HG02759 (cell line): Measurements from ENCODE around the gene MRPL17.

ENCODE experiments used
- ATAC-seq: cut with Tn5 transposase; IDR thresholded peaks from one replicate; pipeline ENCODE4 v1.9.1; 2021; ENCODE audit warnings: mild to moderate bottlenecking, moderate library complexity; ENCODE audit not compliant: unreplicated experiment

MRPL17 gene

DNA sequence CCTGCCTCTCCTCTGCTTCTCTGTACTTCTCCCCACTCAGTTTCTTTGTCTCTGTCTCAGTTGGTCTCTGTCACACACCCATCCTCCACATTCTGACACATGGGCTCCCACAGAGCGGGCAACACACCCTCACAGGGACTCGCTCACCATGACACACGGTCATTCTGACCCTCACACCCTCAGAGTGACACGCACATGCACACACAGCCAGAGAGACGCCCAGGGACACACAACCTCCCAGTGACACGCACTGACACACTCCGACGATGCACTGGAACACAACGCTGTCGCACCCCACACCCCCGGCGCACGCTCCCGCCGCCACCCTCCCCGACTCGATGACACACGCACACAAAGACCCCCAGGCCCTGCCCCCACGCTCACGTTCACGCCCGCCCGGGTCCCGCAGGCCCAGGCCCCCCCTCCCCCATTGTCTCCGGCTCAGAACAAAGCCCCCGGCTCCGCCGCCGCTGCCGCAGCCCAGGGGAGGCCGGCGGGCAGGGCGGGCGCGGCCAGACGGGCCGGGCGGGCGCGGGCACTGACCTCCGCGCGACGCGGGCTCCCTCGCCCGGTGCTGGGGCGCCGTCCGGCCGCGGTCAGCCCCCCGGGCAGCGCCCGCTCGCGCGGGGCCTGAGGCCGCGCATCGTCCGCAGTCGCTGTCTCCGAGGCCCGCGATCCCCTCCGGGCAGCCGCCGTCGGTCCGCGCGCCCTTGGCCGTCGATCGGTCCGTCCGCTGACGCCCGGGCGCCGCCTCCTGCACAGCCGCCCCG is 27.9 kb downstream of the MRPL17 start:
- ATAC-seq, result no peak

- ATAC-seq, result no peak
Observed at GRCh38 chr11:6654281-6655019, 28.7 kb downstream of the MRPL17 start.

- ATAC-seq, result no peak
Observed at GRCh38 chr11:6653656-6654055, 29.5 kb downstream of the MRPL17 start.

DNA sequence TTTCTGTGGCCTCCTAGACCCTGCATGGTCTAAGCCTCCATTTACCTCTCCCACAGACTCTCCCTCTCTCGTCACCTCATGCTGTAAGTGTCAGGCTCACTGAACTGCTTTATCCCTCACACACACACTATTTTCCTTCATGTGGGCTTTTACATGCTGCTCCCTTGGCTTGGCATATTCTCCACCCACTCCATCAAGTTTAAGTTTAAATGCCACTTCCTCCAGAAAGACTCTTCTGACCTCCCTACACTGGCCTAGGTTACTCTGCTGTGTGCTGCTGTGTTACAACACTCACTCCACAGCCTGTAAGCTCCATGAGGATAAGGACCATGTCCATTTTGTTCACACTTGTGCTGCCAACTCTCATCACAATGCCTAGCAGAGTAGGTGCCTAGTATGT is 30.0 kb downstream of the MRPL17 start:
- ATAC-seq, result no peak

DNA sequence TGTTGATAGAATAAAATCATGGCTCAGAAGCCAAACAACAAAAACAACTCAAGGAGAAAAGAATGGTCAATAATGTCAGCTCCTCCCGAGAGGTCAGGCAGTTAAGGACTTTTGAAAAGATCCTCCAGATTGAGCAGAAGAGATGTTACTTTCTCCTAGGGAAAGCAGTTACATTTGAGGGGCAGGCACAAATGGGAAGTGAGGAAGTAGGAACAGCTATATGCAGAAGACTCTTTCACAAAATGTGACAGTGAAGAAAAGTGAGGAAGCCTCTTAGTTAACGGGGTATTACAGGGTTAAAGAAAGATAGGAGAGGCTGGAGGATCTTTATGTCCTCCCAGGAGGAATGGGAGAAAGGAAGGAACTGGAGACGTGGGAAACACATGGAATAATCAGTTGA is 31.0 kb downstream of the MRPL17 start:
- no peak for ATAC-seq

DNA sequence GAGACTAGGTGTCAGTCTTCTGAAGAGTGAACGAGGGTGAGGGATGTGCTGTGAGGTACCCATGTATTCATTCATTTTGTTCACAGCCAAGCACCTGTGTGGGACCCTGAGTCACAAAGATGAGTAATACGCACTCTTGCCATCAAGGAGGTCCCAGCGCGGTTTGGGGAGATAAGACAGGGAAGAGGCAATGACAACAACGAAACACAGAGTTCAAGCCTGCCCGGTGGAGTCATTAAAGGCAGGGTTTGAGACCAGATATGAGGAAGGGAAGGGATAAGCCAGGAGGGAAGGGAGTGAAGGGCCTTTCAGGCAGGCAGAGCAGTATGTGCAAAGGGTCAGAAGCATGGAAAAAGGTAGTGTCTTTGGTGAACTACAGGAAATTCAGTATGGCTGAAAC is 32.2 kb downstream of the MRPL17 start:
- no peak for ATAC-seq

GRCh38 chr11:6650104-6650503 is 33.0 kb downstream of the MRPL17 start:
- no peak for ATAC-seq

DNA sequence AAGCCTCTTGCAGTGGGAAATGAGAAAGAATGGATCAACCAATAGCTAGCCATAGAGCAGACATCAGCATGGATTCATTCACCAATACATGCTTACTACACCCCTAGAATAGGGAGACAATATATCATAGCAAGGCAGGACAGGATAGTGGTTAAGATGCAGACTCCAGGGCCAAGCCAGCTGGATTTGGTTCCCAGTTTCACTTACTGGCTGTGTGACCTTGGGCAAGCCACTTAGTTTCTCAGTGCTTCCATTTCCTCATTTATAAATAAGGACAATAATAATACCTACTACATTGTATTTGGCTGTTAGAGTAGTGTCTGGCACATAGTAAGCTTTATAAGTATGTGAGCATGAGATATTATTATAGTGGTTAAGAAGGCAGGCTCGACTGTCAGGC is 34.6 kb downstream of the MRPL17 start:
- no peak for ATAC-seq

- no peak for ATAC-seq
Observed at GRCh38 chr11:6647836-6648235, 35.3 kb downstream of the MRPL17 start.

DNA sequence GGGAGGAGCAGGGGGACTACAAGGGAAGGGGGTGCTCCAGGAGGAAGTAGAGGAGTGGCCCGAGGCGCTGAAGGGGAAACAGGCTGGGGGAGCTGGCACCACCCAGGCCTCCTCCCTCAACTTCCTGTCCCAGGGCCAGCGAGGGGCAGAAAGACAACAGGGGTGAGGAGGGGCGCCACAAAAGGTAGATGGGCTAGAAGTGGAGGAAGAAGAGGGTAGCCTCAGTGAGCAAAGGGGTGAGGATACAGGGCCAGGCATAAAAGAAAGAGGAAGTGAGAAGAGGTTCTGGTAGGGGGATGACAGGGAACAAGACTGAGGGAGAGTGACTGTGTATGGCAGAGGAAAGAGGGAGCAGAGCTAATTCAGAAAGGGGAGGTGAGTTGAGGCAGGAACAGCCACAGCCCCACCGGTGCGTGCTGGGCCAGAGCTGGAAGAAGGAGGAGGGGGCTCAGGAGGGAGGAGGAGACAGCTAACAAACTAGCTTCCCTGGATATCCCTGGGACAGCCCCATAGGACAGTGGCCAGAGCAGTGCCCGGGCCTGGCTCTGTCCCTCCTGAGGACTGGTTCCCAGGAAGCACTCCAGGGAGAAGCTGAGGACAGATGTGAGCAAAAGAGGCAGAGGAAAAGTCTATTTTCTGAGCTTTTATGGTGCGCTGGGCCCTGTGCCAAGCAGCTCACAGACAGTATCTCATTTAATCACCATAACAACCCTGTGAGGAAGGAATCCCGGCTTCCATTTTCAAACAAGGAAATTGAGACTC is 36.0 kb downstream of the MRPL17 start:
- peak; percentile 92 for ATAC-seq

- ATAC-seq, result no peak
Observed at GRCh38 chr11:6646576-6646917, 36.6 kb downstream of the MRPL17 start.

DNA sequence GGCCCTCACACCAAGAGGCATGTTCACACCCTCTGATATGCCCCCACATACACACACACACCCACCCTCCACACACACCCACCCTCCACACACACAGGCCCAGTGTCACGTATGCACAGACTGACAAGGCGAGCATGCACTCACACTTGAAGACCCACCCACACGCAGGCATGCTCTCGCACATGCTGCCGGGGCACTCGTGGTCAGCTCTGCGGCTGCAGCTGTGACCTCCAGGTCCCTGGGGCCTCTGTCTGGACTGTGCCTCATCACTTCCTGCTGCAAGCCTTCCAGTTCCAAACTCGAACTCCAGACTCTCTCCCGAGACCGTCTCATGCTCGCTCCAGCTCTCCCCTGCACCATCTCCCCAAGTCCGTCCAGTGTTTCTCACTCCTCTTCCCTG is 37.1 kb downstream of the MRPL17 start:
- ATAC-seq, result no peak

GRCh38 chr11:6642957-6643356 is 40.2 kb downstream of the MRPL17 start:
- no peak for ATAC-seq

GRCh38 chr11:6640985-6641701 is 42.0 kb downstream of the MRPL17 start:
- ATAC-seq, result no peak

DNA sequence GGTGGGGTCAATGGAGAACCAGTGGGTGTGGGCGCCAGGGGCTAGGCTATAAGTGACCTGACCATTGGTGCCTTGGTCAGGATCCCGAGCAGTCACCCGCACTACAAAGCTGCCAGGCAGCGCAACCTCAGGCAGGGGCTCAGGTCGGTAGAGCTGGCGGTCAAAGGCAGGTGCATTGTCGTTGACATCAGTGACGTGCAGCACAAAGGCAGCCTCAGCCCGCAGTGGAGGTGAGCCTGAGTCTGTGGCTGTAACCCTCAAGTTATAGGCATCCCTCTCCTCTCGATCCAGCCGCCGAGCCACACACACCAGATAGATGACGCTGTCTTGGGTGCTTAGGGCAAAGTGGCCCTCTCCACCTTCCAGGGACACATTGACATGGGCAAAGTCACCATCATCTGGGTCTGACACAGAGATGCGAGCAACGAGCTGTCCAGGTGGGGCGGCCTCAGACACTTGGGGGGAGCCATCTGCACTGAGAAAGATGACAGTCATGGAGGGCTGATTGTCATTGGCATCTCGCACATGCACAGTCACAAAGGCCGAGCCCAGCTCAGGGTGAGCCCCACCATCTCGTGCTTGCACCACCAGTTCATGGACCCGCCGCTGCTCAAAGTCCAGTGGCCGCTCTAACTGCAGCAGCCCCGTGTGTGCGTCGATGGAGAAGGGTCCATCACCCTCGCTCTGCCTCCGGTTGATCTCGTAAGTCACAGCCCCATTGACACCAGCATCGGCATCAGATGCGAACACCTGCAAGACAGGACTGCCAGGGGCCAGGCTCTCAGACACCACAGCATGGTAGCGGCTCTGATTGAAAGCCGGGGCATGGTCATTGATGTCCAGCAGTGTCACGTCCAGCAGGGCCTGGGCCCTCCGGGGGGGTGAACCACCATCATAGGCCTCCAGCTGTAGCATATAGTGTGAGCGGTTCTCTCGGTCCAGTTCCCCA is 42.8 kb downstream of the MRPL17 start:
- no peak for ATAC-seq

GRCh38 chr11:6638429-6638828 is 44.7 kb downstream of the MRPL17 start:
- no peak for ATAC-seq

DNA sequence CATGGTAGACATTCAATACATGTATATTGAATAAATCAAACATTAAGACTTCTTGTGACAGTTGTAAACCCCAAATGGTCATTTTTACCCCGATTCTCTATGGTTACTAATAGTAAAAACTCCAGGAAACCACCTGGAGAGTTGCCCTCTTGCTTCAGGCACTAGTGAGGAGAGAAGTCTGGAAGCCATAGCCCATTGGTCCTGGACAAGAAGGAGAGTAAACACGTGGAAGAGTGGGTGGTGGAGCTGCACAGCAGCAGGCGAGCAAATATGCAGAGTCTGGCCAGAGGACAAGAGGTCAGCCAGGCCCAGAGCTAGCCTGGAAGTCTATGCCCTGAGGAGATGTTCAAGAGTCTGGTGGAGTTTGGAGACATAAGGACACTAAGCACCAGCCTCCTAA is 45.3 kb downstream of the MRPL17 start:
- ATAC-seq, result no peak

- ATAC-seq, result no peak
Observed at GRCh38 chr11:6636480-6636879, 46.7 kb downstream of the MRPL17 start.

GRCh38 chr11:6635082-6635932 is 47.8 kb downstream of the MRPL17 start:
- ATAC-seq, result no peak
